GM21786 (cell line): ENCODE measurements around the gene PMAIP1.
"Not testable (repeated sequence)": the region's sequence is repeated elsewhere in the genome, so short reads cannot be mapped to it uniquely, and the experiment has no call there.

ENCODE experiments used
- ATAC-seq: cut with Tn5 transposase; IDR thresholded peaks from one replicate; pipeline ENCODE4 v1.9.1; 2021; ENCODE audit not compliant: unreplicated experiment

Gene PMAIP1

GRCh38 chr18:59899298-59900221, at the start of gene PMAIP1:
TSS of gene PMAIP1 (plus strand) at chr18:59899996. CDS start at chr18:59900178, 182 bp downstream.
- peak; percentile 51 for ATAC-seq

- ATAC-seq, result no peak
Observed at GRCh38 chr18:59851784-59852399, 47.9 kb upstream of the PMAIP1 start.

GRCh38 chr18:59852548-59852947, 47.2 kb upstream of the PMAIP1 start:
- no peak for ATAC-seq

GRCh38 chr18:59853380-59853779, 46.4 kb upstream of the PMAIP1 start:
- no peak for ATAC-seq

- not testable (repeated sequence) for ATAC-seq
Observed at GRCh38 chr18:59853988-59854387, 45.8 kb upstream of the PMAIP1 start.

GRCh38 chr18:59861009-59861408, 38.8 kb upstream of the PMAIP1 start:
- no peak for ATAC-seq

- peak; percentile 81 for ATAC-seq
Observed at GRCh38 chr18:59861963-59862819, 37.6 kb upstream of the PMAIP1 start.

- no peak for ATAC-seq
Observed at GRCh38 chr18:59865241-59865986, 34.4 kb upstream of the PMAIP1 start.

- no peak for ATAC-seq
Observed at GRCh38 chr18:59866551-59867269, 33.1 kb upstream of the PMAIP1 start.

- ATAC-seq, result no peak
Observed at GRCh38 chr18:59867337-59868104, 32.3 kb upstream of the PMAIP1 start.

GRCh38 chr18:59870623-59871130, 29.1 kb upstream of the PMAIP1 start:
- ATAC-seq, result no peak

GRCh38 chr18:59871711-59872362, 28.0 kb upstream of the PMAIP1 start:
- no peak for ATAC-seq

- no peak for ATAC-seq
Observed at GRCh38 chr18:59873641-59874040, 26.2 kb upstream of the PMAIP1 start.

- ATAC-seq, result no peak
Observed at GRCh38 chr18:59874166-59874565, 25.6 kb upstream of the PMAIP1 start.

GRCh38 chr18:59876310-59876626, 23.5 kb upstream of the PMAIP1 start:
- peak; percentile 65 for ATAC-seq

GRCh38 chr18:59877361-59877760, 22.4 kb upstream of the PMAIP1 start:
- ATAC-seq, result no peak

- ATAC-seq, result peak; percentile 38
Observed at GRCh38 chr18:59878644-59879043, 21.2 kb upstream of the PMAIP1 start.
